Kidney (tissue), 14 donors: ENCODE results near the gene CPM. TPM values are rescaled to one million over a fixed set of nuclear protein-coding genes. Genes with fewer than 3 reads are reported as not detected.
A peak's percentile ranks its signal among the peaks of the same experiment; 100 is the strongest.

ENCODE experiments used
- DNase-seq, 5 donors: peaks; one replicate each; pipeline ENCODE4 v3.0.0-alpha.2; 2013 to 2020
- FAIRE-seq: peaks from 2 replicates; lab custom pipeline; 2012; peaks lifted over from hg19 to GRCh38; lab: Jason Lieb, UNC
- H3K27ac ChIP-seq, 2 donors: one replicate each; pipeline ENCODE4 v1.7.0; 2013; ENCODE audit warnings: low read depth in 2 of 2, low read length in 2 of 2, inconsistent platforms in 1 of 2
- H3K27me3 ChIP-seq: one replicate; pipeline ENCODE4 v1.7.1; 2013; ENCODE audit warnings: low read length, inconsistent platforms; ENCODE audit not compliant: control insufficient read depth, insufficient read depth
- H3K36me3 ChIP-seq, 3 donors: one replicate each; pipeline versions ENCODE4 v1.7.0 to v1.7.1; 2013; ENCODE audit warnings: low read length in 3 of 3, control low read depth in 1 of 3, inconsistent platforms in 1 of 3; ENCODE audit not compliant: insufficient read depth in 3 of 3, control insufficient read depth in 2 of 3
- H3K4me1 ChIP-seq, 3 donors: one replicate each; pipeline versions ENCODE4 v1.7.0 to v1.7.1; 2013; ENCODE audit warnings: low read length in 3 of 3, inconsistent platforms in 1 of 3, low read depth in 1 of 3; ENCODE audit not compliant: control insufficient read depth in 2 of 3, insufficient read depth in 2 of 3
- H3K4me3 ChIP-seq, 3 donors: one replicate each; pipeline versions ENCODE4 v1.7.0 to v1.8.1; 2013; ENCODE audit warnings: low read length in 3 of 3, control low read depth in 1 of 3, inconsistent platforms in 1 of 3
- H3K9ac ChIP-seq, 3 donors: one replicate each; pipeline versions ENCODE4 v1.7.0 to v1.7.1; 2013; ENCODE audit warnings: low read length in 3 of 3, control low read depth in 1 of 3, inconsistent platforms in 1 of 3
- H3K9me3 ChIP-seq, 3 donors: one replicate each; pipeline versions ENCODE4 v1.7.0 to v1.7.1; 2013; ENCODE audit warnings: low read length in 3 of 3, control low read depth in 1 of 3, inconsistent platforms in 1 of 3; ENCODE audit not compliant: control insufficient read depth in 2 of 3, insufficient read depth in 1 of 3
- CTCF ChIP-seq: IDR thresholded peaks from 3 replicates; pipeline ENCODE4 v1.5.1; 2012; ENCODE audit warnings: mild to moderate bottlenecking, moderate library complexity, borderline replicate concordance; ENCODE audit not compliant: insufficient read depth; ENCODE audit errors: extremely low read depth
- intact Hi-C: fragments of 100-400 bp; cut with DNase I; formaldehyde crosslinking; loops from one replicate; pipeline ENCODE4 v1.11.1; 2022
- polyA plus RNA-seq: library from polyadenylated mRNA; stranded (reverse); fragments of 350-450 nt; fragmentation: Illumina TruSeq; extraction: RNeasy Lipid Tissue Mini Kit (QIAGEN cat#74804); gene quantifications from one replicate; pipeline ENCODE4 v1.2.3, GENCODE V29; 2014; ENCODE audit warnings: low read depth, low replicate concordance; ENCODE audit not compliant: insufficient read depth
- total RNA-seq: library from RNA; stranded (reverse); fragmentation: NEBNext Ultra II Directional; extraction: Animal tissue kit (Norgen Biotek cat#: 25700); gene quantifications from one replicate; pipeline ENCODE4 v1.2.1, GENCODE V29; 2021
- donor health status: control.
- donor health status: control.
- donor health status: control.
- donor health status: control.
- donor health status: control.
- donor health status: DM: yes; HTN: yes; CAD: no.
- donor health status: Normal renal cell carcinoma (clear cell type).

CPM gene
- total and polyA plus RNA-seq, 2 donors from 2014 or later, result 35.7 to 144 TPM

- H3K27me3 ChIP-seq, result no peaks in the 10 kb centered on the region
- DNase-seq, result no peak
- no peak overlapping the region for H3K9ac ChIP-seq
- FAIRE-seq, result no peak
- H3K4me3 ChIP-seq, result no peak overlapping the region
- peaks cover 5 to 28% (median 14%) of the 10 kb centered on the region in 3 donors for H3K4me1 ChIP-seq
- intact Hi-C loops, result no loop called here
- H3K9me3 ChIP-seq, result peaks cover 0 to 6% (median 0%) of the 10 kb centered on the region in 3 donors
- H3K27ac ChIP-seq, result no peak overlapping the region
- H3K36me3 ChIP-seq, result no peaks in the 10 kb centered on the region
- no peak for TF ChIP-seq CTCF
These were observed 47.7 kb upstream of the CPM start for GRCh38 chr12:68980476-68981212.

- H3K36me3 ChIP-seq, result no peaks in the 10 kb centered on the region
- H3K4me1 ChIP-seq, result peaks cover 5 to 28% (median 14%) of the 10 kb centered on the region in 3 donors
- H3K27ac ChIP-seq, result peak overlapping the region in 1 of 2 donors; percentile 23
- no peak overlapping the region for H3K9ac ChIP-seq
- no peaks in the 10 kb centered on the region for H3K27me3 ChIP-seq
- peaks cover 0 to 6% (median 0%) of the 10 kb centered on the region in 3 donors for H3K9me3 ChIP-seq
- no peak for TF ChIP-seq CTCF
- intact Hi-C loops, result no loop called here
- no peak overlapping the region for H3K4me3 ChIP-seq
- FAIRE-seq (no peak), DNase-seq (no peak)
These were observed 45.7 kb upstream of the CPM start for GRCh38 chr12:68978678-68979077.

GRCh38 chr12:68977909-68978610 is 45.1 kb upstream of the CPM start:
- H3K27ac ChIP-seq, result peak overlapping the region in 1 of 2 donors; percentile 29

More at GRCh38 chr12:68977909-68978610, 45.1 kb upstream of the CPM start:
- TF ChIP-seq CTCF, result no peak
- peaks cover 0 to 4% (median 0%) of the 10 kb centered on the region in 3 donors for H3K9me3 ChIP-seq
- no peaks in the 10 kb centered on the region for H3K27me3 ChIP-seq
- peaks cover 5 to 28% (median 14%) of the 10 kb centered on the region in 3 donors for H3K4me1 ChIP-seq
- FAIRE-seq (no peak), DNase-seq (peak in 1 of 5 donors; percentile 40)
- no peak overlapping the region for H3K9ac ChIP-seq
- intact Hi-C loops, result no loop called here
- no peaks in the 10 kb centered on the region for H3K36me3 ChIP-seq
- H3K4me3 ChIP-seq, result no peak overlapping the region
